HepG2 (cell line): ENCODE results near the gene MAN2A2. TPM values are rescaled to one million over a fixed set of nuclear protein-coding genes. Genes with fewer than 3 reads are reported as not detected.

Experiments
- ASH2L ChIP-seq: fragments of 300-600, 200-600 bp; sonication (generic); IDR thresholded peaks from 2 replicates; pipeline ENCODE4 v1.7.0; 2017; ENCODE audit warnings: low read depth, mild to moderate bottlenecking, moderate library complexity, mixed read lengths, low read length; ENCODE audit not compliant: insufficient read length
- ATM ChIP-seq: fragments of 450-650 bp; IDR thresholded peaks from 2 replicates; pipeline ENCODE4 v1.7.1; 2017; ENCODE audit warnings: mild to moderate bottlenecking, borderline replicate concordance
- FOXM1 ChIP-seq: sonication (generic); formaldehyde crosslinking; IDR thresholded peaks from 2 replicates; pipeline ENCODE4 v1.5.0; 2020; ENCODE audit warnings: missing genetic modification reagents
- GTF3A ChIP-seq: sonication (generic); formaldehyde crosslinking; conservative IDR thresholded peaks from 2 replicates; pipeline ENCODE4 v1.4.0; 2020; ENCODE audit warnings: mild to moderate bottlenecking, missing genetic modification reagents
- HNRNPLL ChIP-seq: fragments of 200-400 bp; formaldehyde crosslinking; IDR thresholded peaks from 2 replicates; pipeline ENCODE4 v1.6.1; 2017; ENCODE audit warnings: mild to moderate bottlenecking, low read depth, low read length; ENCODE audit not compliant: poor library complexity, severe bottlenecking
- KDM3A ChIP-seq: IDR thresholded peaks from 2 replicates; pipeline ENCODE4 v1.6.1; 2018; ENCODE audit warnings: low read depth, missing compliant biosample characterization
- NONO ChIP-seq, 2 experiments: fragments of 450-650 bp in 1 of 2; sonication (generic) in 1 of 2; formaldehyde crosslinking in 1 of 2; IDR thresholded peaks in 1 of 2; conservative IDR thresholded peaks in 1 of 2; 2 replicates each; pipeline versions ENCODE4 v1.6.1 to v1.8.0; 2017 to 2022; ENCODE audit warnings: mild to moderate bottlenecking in 1 of 2, missing genetic modification reagents in 1 of 2, moderate library complexity in 1 of 2
- PHF5A ChIP-seq: IDR thresholded peaks from one replicate; pipeline ENCODE4 v1.6.1; 2018; ENCODE audit warnings: low read depth, missing genetic modification reagents; ENCODE audit not compliant: unreplicated experiment
- SATB2 ChIP-seq: sonication (generic); formaldehyde crosslinking; IDR thresholded peaks from 2 replicates; pipeline ENCODE4 v1.5.0; 2020; ENCODE audit warnings: missing genetic modification reagents
- SMAD9 ChIP-seq: sonication (generic); formaldehyde crosslinking; IDR thresholded peaks from 2 replicates; pipeline ENCODE4 v1.5.1; 2020; ENCODE audit warnings: mild to moderate bottlenecking, missing genetic modification reagents
- SP1 ChIP-seq, 2 experiments: fragments of 450-650 bp in 1 of 2; sonication (generic) in 1 of 2; formaldehyde crosslinking in 1 of 2; IDR thresholded peaks; 2 replicates each; pipeline versions ENCODE4 v1.4.0 to v1.6.1; 2016 to 2020; ENCODE audit warnings: missing genetic modification reagents in 1 of 2
- SRSF1 ChIP-seq: fragments of 200-400 bp; formaldehyde crosslinking; optimal IDR thresholded peaks from 2 replicates; pipeline ENCODE3; 2017; ENCODE audit warnings: mild to moderate bottlenecking, low read depth, low read length, moderate library complexity
- SYNCRIP ChIP-seq: fragments of 200-400 bp; formaldehyde crosslinking; IDR thresholded peaks from 2 replicates; pipeline ENCODE4 v1.6.1; 2018; ENCODE audit warnings: mild to moderate bottlenecking, low read depth, low read length; ENCODE audit not compliant: insufficient read depth
- TEAD3 ChIP-seq: optimal IDR thresholded peaks from 2 replicates; pipeline ENCODE3; 2016; ENCODE audit warnings: borderline replicate concordance
- ZEB1 ChIP-seq: IDR thresholded peaks from 2 replicates; pipeline ENCODE4 v1.6.1; 2012; ENCODE audit warnings: mild to moderate bottlenecking, low read depth, inconsistent platforms; ENCODE audit not compliant: insufficient replicate concordance
- ZKSCAN8 ChIP-seq: IDR thresholded peaks from 2 replicates; pipeline ENCODE4 v1.6.1; 2016; ENCODE audit warnings: borderline replicate concordance, missing genetic modification reagents, missing compliant biosample characterization
- ZNF451 ChIP-seq: sonication (generic); formaldehyde crosslinking; IDR thresholded peaks from 2 replicates; pipeline ENCODE4 v1.5.0; 2020; ENCODE audit warnings: mild to moderate bottlenecking, missing genetic modification reagents
- ZNF552 ChIP-seq: sonication (generic); formaldehyde crosslinking; IDR thresholded peaks from 2 replicates; pipeline ENCODE4 v1.9.0; 2022; ENCODE audit warnings: missing genetic modification reagents, mild to moderate bottlenecking, borderline replicate concordance
- ZNF563 ChIP-seq: sonication (generic); formaldehyde crosslinking; IDR thresholded peaks from 2 replicates; pipeline ENCODE4 v1.8.0; 2022; ENCODE audit warnings: mild to moderate bottlenecking, moderate library complexity, missing genetic modification reagents
- ZNF569 ChIP-seq: sonication (generic); formaldehyde crosslinking; IDR thresholded peaks from 2 replicates; pipeline ENCODE4 v1.5.0; 2020; ENCODE audit warnings: mild to moderate bottlenecking, missing genetic modification reagents, moderate library complexity, borderline replicate concordance
- polyA plus RNA-seq, 8 experiments: library from polyadenylated mRNA; depleted of rRNA in 3 of 8; stranded (reverse) in 7 of 8; unstranded in 1 of 8; fragments of >200 nt; fragmentation: Illumina TruSeq in 4 of 8; extraction: Trizol in 4 of 8; gene quantifications; 2 replicates each; pipeline versions ENCODE4 v1.2.1 to v1.2.3, GENCODE V29; 2011 to 2016; ENCODE audit warnings: low read depth in 4 of 8, missing spikeins in 1 of 8, mixed read lengths in 1 of 8; ENCODE audit not compliant: insufficient read depth in 1 of 8
- total RNA-seq, 5 experiments: library from RNA; depleted of rRNA; stranded (reverse); fragments of >200 nt; fragmentation: Illumina TruSeq; extraction: Trizol; gene quantifications; 2 replicates each; pipeline ENCODE4 v1.2.3, GENCODE V29; 2016; ENCODE audit warnings: low read depth in 1 of 5
- TF ChIP-seq, protein P1 (sequence below): sonication (generic); formaldehyde crosslinking; IDR thresholded peaks from 2 replicates; pipeline ENCODE4 v1.8.1; 2023; ENCODE audit warnings: mild to moderate bottlenecking, inconsistent platforms, moderate library complexity, missing genetic modification reagents, borderline replicate concordance
- TF ChIP-seq, protein P2 (sequence below): sonication (generic); formaldehyde crosslinking; IDR thresholded peaks from 2 replicates; pipeline ENCODE4 v1.4.0; 2020; ENCODE audit warnings: missing genetic modification reagents
- TF ChIP-seq, protein P3 (sequence below): sonication (generic); formaldehyde crosslinking; IDR thresholded peaks from 2 replicates; pipeline ENCODE4 v1.8.0; 2022; ENCODE audit warnings: mild to moderate bottlenecking, missing genetic modification reagents, borderline replicate concordance
- TF ChIP-seq, protein P4 (sequence below): sonication (generic); formaldehyde crosslinking; IDR thresholded peaks from 2 replicates; pipeline ENCODE4 v1.4.0; 2020; ENCODE audit warnings: missing genetic modification reagents; ENCODE audit errors: not compliant biosample characterization

Gene MAN2A2
- total and polyA plus RNA-seq, 2 of the 13 experiments (the other 11 are each of a cell fraction or from before 2014, with no cell fraction given): 17.5 to 51.5 TPM

GRCh38 chr15:90873998-90874605 is 29.0 kb upstream of the MAN2A2 start (continued):
- TF ChIP-seq HNRNPLL (peak; percentile 61), ZEB1 (peak; percentile 84), ZNF563 (CRISPR knock-in tag) (peak; percentile 47; the same call in 1 of the 2 replicates), TEAD3 (CRISPR knock-in tag) (peak; percentile 91), SMAD9 (CRISPR knock-in tag) (no peak), SRSF1 (peak; percentile 55), GTF3A (CRISPR knock-in tag) (peak; percentile 89; the same call in 1 of the 2 replicates), ZNF569 (CRISPR knock-in tag) (0 out of 2 replicates have a peak, but pooled peaks have one; percentile 78), SP1 (IDR thresholded peaks at IDR 0.05) (no peak), SP1 (CRISPR knock-in tag; IDR thresholded peaks at IDR 0.05) (peak; percentile 95), SYNCRIP (no peak), KDM3A (peak; percentile 99), ZKSCAN8 (CRISPR knock-in tag) (peak; percentile 92), ZNF451 (peak; percentile 76; the same call in 1 of the 2 replicates), SATB2 (CRISPR knock-in tag) (no peak), NONO (IDR thresholded peaks at IDR 0.05) (no peak), NONO (CRISPR knock-in tag; conservative IDR thresholded peaks at IDR 0.05) (peak; percentile 99), ZNF552 (CRISPR knock-in tag) (no peak; the same call in 1 of the 2 replicates), PHF5A (CRISPR knock-in tag) (peak; percentile 46), ATM (no peak), ASH2L (peak; percentile 81), FOXM1 (CRISPR knock-in tag) (no peak)
- TF ChIP-seq, protein P1, sequence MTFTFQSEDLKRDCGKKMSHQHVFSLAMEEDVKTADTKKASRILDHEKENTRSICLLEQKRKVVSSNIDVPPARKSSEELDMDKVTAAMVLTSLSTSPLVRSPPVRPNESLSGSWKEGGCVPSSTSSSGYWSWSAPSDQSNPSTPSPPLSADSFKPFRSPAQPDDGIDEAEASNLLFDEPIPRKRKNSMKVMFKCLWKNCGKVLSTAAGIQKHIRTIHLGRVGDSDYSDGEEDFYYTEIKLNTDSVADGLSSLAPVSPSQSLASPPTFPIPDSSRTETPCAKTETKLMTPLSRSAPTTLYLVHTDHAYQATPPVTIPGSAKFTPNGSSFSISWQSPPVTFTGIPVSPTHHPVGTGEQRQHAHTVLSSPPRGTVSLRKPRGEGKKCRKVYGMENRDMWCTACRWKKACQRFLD (CRISPR knock-in tag): no peak
- TF ChIP-seq, protein P2, sequence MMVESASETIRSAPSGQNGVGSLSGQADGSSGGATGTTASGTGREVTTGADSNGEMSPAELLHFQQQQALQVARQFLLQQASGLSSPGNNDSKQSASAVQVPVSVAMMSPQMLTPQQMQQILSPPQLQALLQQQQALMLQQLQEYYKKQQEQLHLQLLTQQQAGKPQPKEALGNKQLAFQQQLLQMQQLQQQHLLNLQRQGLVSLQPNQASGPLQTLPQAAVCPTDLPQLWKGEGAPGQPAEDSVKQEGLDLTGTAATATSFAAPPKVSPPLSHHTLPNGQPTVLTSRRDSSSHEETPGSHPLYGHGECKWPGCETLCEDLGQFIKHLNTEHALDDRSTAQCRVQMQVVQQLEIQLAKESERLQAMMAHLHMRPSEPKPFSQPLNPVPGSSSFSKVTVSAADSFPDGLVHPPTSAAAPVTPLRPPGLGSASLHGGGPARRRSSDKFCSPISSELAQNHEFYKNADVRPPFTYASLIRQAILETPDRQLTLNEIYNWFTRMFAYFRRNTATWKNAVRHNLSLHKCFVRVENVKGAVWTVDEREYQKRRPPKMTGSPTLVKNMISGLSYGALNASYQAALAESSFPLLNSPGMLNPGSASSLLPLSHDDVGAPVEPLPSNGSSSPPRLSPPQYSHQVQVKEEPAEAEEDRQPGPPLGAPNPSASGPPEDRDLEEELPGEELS (CRISPR knock-in tag): peak; percentile 98
- TF ChIP-seq, protein P3, sequence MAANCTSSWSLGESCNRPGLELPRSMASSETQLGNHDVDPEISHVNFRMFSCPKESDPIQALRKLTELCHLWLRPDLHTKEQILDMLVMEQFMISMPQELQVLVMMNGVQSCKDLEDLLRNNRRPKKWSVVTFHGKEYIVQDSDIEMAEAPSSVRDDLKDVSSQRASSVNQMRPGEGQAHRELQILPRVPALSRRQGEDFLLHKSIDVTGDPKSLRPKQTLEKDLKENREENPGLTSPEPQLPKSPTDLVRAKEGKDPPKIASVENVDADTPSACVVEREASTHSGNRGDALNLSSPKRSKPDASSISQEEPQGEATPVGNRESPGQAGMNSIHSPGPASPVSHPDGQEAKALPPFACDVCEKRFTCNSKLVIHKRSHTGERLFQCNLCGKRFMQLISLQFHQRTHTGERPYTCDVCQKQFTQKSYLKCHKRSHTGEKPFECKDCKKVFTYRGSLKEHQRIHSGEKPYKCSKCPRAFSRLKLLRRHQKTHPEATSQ (CRISPR knock-in tag): peak; percentile 60; the same call in 1 of the 2 replicates
- TF ChIP-seq, protein P4, sequence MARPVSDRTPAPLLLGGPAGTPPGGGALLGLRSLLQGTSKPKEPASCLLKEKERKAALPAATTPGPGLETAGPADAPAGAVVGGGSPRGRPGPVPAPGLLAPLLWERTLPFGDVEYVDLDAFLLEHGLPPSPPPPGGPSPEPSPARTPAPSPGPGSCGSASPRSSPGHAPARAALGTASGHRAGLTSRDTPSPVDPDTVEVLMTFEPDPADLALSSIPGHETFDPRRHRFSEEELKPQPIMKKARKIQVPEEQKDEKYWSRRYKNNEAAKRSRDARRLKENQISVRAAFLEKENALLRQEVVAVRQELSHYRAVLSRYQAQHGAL (CRISPR knock-in tag): no peak
